ENCODE data around the gene EZH1.
"Not testable (repeated sequence)": the region's sequence is repeated elsewhere in the genome, so short reads cannot be mapped to it uniquely, and the experiment has no call there.

The EZH1 gene

GRCh38 chr17:42665581-42666001 is 79.2 kb downstream of the EZH1 start:
- no peak for DNase-seq

- DNase-seq: no peak
Observed at GRCh38 chr17:42660692-42661345, 84.0 kb downstream of the EZH1 start.

- not testable (repeated sequence) for DNase-seq
Observed at GRCh38 chr17:42659932-42660274, 84.9 kb downstream of the EZH1 start.

GRCh38 chr17:42659079-42659931 is 85.5 kb downstream of the EZH1 start, which contains the start of gene TUBG2:
TUBG2 (plus strand) TSS chr17:42659284; CDS start chr17:42659504, 220 bp downstream.
- DNase-seq: peak; percentile 72

- DNase-seq: no peak
Observed at GRCh38 chr17:42657824-42658588, 86.8 kb downstream of the EZH1 start.

- DNase-seq: no peak
Observed at GRCh38 chr17:42655528-42655927, 89.3 kb downstream of the EZH1 start.

- DNase-seq: peak; percentile 38
Observed at GRCh38 chr17:42653179-42654124, 91.4 kb downstream of the EZH1 start.

- no peak for DNase-seq
Observed at GRCh38 chr17:42651392-42651791, 93.4 kb downstream of the EZH1 start.
